ENCODE results near the gene SKA3.
"Not testable (repeated sequence)": the region's sequence is repeated elsewhere in the genome, so short reads cannot be mapped to it uniquely, and the experiment has no call there.

The SKA3 gene

GRCh38 chr13:21194756-21195155, 18.4 kb upstream of the SKA3 start:
- not testable (repeated sequence) for H3K4me3 Mint-ChIP-seq; H3K27ac Mint-ChIP-seq; H3K4me1 Mint-ChIP-seq (ENCODE audit: low read depth); H3K36me3 Mint-ChIP-seq (ENCODE audit: low read depth); H3K27me3 Mint-ChIP-seq; H3K9me3 Mint-ChIP-seq

DNA sequence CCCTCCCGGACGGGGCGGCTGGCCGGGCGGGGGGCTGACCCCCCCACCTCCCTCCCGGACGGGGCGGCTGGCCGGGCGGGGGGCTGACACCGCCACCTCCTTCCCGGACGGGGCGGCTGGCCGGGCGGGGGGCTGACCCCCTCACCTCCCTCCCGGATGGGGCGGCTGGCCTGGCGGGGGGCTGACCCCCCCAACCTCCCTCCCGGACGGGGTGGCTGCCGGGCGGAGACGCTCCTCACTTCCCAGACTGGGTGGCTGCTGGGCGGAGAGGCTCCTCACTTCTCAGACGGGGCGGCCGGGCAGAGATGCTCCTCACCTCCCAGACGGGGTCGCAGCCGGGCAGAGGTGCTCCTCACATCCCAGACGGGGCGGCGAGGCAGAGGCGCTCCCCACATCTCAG, 10.1 kb upstream of the SKA3 start:
- not testable (repeated sequence) for H3K27me3 Mint-ChIP-seq; H3K36me3 Mint-ChIP-seq (ENCODE audit: low read depth); H3K9me3 Mint-ChIP-seq; H3K27ac Mint-ChIP-seq; H3K4me1 Mint-ChIP-seq (ENCODE audit: low read depth); H3K4me3 Mint-ChIP-seq

DNA sequence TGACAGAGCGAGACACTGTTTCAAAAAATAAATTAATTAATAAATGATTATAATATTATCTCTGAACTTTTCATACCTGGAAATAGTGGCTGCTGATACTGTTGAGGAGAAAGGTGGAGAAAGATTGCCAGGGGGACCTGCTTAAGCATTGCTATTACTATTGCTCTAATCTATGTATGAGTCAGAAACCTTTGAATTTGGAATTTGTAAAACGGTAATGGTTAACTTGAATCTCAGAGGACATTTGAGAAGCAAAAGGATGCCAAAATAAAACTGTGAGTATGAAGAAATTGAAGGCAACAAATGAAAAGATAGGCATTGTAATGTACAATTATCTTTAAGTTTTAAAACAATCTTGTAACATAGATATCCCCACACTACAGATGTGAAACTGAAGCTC, 5.3 kb upstream of the SKA3 start:
- H3K36me3 Mint-ChIP-seq (ENCODE audit: low read depth): peaks cover 15% of the 10 kb centered on the region
- no peaks in the 10 kb centered on the region for H3K9me3 Mint-ChIP-seq
- H3K27me3 Mint-ChIP-seq: no peaks in the 10 kb centered on the region

DNA sequence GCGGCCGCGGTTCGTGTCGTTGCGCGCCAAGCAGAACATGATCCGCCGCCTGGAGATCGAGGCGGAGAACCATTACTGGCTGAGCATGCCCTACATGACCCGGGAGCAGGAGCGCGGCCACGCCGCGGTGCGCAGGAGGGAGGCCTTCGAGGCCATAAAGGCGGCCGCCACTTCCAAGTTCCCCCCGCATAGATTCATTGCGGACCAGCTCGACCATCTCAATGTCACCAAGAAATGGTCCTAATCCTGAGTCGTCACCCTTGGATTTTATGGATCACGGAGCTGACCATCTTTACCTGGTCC, 581 bp upstream of the SKA3 start:
- H3K27ac Mint-ChIP-seq: peak overlapping the region; percentile 98
- H3K4me3 Mint-ChIP-seq: peak overlapping the region; percentile 98
- no peaks in the 10 kb centered on the region for H3K9me3 Mint-ChIP-seq
- H3K36me3 Mint-ChIP-seq (ENCODE audit: low read depth): peaks cover 28% of the 10 kb centered on the region
- H3K4me1 Mint-ChIP-seq (ENCODE audit: low read depth): peaks cover 25% of the 10 kb centered on the region
- H3K27me3 Mint-ChIP-seq: no peaks in the 10 kb centered on the region

More for the DNA sequence above, 5.3 kb upstream of the SKA3 start:
- Mint-ChIP-seq H3K27ac (no peak overlapping the region), H3K4me1 (ENCODE audit: low read depth) (peaks cover 19% of the 10 kb centered on the region), H3K4me3 (no peak overlapping the region)

- H3K9me3 Mint-ChIP-seq: no peaks in the 10 kb centered on the region
- peak overlapping the region; percentile 98 for H3K4me3 Mint-ChIP-seq
- no peaks in the 10 kb centered on the region for H3K27me3 Mint-ChIP-seq
- peak overlapping the region; percentile 98 for H3K27ac Mint-ChIP-seq
- H3K36me3 Mint-ChIP-seq (ENCODE audit: low read depth): peaks cover 32% of the 10 kb centered on the region
- peaks cover 25% of the 10 kb centered on the region for H3K4me1 Mint-ChIP-seq (ENCODE audit: low read depth)
These were observed 617 bp downstream of the SKA3 start for GRCh38 chr13:21175656-21176214.

- H3K9me3 Mint-ChIP-seq, H3K27ac Mint-ChIP-seq: not testable (repeated sequence)
- H3K36me3 Mint-ChIP-seq (ENCODE audit: low read depth): peaks cover 42% of the 10 kb centered on the region
These were observed 2.6 kb downstream of the SKA3 start for GRCh38 chr13:21173767-21174166.

GRCh38 chr13:21171420-21171819, 4.9 kb downstream of the SKA3 start:
- Mint-ChIP-seq H3K4me1 (ENCODE audit: low read depth) (peaks cover 6% of the 10 kb centered on the region), H3K9me3 (no peaks in the 10 kb centered on the region), H3K36me3 (ENCODE audit: low read depth) (peaks cover 37% of the 10 kb centered on the region), H3K27ac (no peak overlapping the region), H3K27me3 (no peaks in the 10 kb centered on the region), H3K4me3 (no peak overlapping the region)

More at GRCh38 chr13:21173767-21174166, 2.6 kb downstream of the SKA3 start:
- peaks cover 22% of the 10 kb centered on the region for H3K4me1 Mint-ChIP-seq (ENCODE audit: low read depth)
- not testable (repeated sequence) for H3K27me3 Mint-ChIP-seq, H3K4me3 Mint-ChIP-seq

GRCh38 chr13:21165606-21166005, 10.7 kb downstream of the SKA3 start:
- not testable (repeated sequence) for H3K4me1 Mint-ChIP-seq (ENCODE audit: low read depth); H3K9me3 Mint-ChIP-seq; H3K27ac Mint-ChIP-seq; H3K27me3 Mint-ChIP-seq; H3K4me3 Mint-ChIP-seq
- peaks cover 40% of the 10 kb centered on the region for H3K36me3 Mint-ChIP-seq (ENCODE audit: low read depth)

- peaks cover 46% of the 10 kb centered on the region for H3K36me3 Mint-ChIP-seq (ENCODE audit: low read depth)
- no peaks in the 10 kb centered on the region for H3K9me3 Mint-ChIP-seq
- H3K27ac Mint-ChIP-seq: no peak overlapping the region
- H3K4me3 Mint-ChIP-seq: no peak overlapping the region
- no peaks in the 10 kb centered on the region for H3K27me3 Mint-ChIP-seq
- H3K4me1 Mint-ChIP-seq (ENCODE audit: low read depth): no peaks in the 10 kb centered on the region
These were observed 11.7 kb downstream of the SKA3 start for GRCh38 chr13:21164631-21165030.

DNA sequence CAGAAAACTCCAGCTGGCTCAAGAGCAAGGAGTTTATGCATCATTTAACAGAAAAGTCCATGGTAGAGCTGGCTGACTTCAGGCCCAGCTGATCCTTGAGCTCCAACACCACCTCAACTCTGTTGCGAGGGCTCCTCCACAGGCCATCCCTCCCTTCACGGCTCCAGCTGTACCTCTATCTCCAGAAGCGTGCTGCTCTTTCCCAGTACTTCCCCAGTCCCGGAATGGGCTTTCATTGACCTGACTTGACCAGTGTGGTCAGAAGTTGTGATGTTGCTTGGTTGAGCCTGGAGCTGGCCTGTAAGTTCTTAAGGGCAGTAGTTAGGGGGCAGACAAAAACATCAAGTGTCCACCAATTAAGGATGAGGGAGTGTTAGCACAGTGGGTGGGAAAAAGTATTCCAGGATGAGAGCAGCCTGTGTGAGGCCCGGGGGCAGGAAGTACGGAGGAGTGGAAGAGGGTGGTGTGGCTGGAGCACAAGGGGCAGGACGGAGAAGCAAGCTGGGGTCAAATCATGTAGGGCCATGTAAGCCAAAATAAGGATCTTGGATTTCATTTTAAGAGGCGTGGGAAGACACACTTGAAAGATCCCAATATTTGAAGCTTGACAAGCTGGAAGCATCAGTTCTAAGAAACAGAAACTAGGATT, 24.0 kb downstream of the SKA3 start:
- H3K9me3 Mint-ChIP-seq: no peaks in the 10 kb centered on the region
- H3K27ac Mint-ChIP-seq: no peak overlapping the region
- no peaks in the 10 kb centered on the region for H3K27me3 Mint-ChIP-seq
- peaks cover 30% of the 10 kb centered on the region for H3K36me3 Mint-ChIP-seq (ENCODE audit: low read depth)
- no peak overlapping the region for H3K4me3 Mint-ChIP-seq
- H3K4me1 Mint-ChIP-seq (ENCODE audit: low read depth): peaks cover 18% of the 10 kb centered on the region

- Mint-ChIP-seq H3K27ac (no peak overlapping the region), H3K9me3 (no peaks in the 10 kb centered on the region), H3K4me1 (ENCODE audit: low read depth) (peaks cover 18% of the 10 kb centered on the region), H3K36me3 (ENCODE audit: low read depth) (peaks cover 40% of the 10 kb centered on the region), H3K27me3 (no peaks in the 10 kb centered on the region), H3K4me3 (no peak overlapping the region)
These were observed 26.3 kb downstream of the SKA3 start for GRCh38 chr13:21150013-21150412.

DNA sequence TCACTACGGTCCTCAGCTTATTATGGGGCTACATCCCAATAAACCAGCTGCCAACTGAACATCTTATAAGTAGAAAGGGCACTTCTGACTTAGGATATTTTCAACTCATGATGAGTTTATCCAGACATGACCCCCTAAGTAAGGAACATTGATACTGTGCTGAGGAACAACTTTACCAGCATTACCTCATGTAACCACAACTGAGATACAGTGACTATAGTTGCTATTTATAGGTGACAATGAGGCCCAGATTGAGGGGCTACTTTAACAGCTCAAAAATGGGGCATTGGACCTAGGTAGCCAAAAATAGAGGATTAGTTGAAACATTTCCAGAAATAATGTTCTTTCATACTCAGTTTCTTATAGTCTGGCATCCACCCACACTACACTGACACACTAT, 26.8 kb downstream of the SKA3 start:
- Mint-ChIP-seq H3K27ac (no peak overlapping the region), H3K27me3 (no peaks in the 10 kb centered on the region), H3K4me3 (no peak overlapping the region), H3K4me1 (ENCODE audit: low read depth) (peaks cover 18% of the 10 kb centered on the region), H3K36me3 (ENCODE audit: low read depth) (peaks cover 40% of the 10 kb centered on the region), H3K9me3 (no peaks in the 10 kb centered on the region)

DNA sequence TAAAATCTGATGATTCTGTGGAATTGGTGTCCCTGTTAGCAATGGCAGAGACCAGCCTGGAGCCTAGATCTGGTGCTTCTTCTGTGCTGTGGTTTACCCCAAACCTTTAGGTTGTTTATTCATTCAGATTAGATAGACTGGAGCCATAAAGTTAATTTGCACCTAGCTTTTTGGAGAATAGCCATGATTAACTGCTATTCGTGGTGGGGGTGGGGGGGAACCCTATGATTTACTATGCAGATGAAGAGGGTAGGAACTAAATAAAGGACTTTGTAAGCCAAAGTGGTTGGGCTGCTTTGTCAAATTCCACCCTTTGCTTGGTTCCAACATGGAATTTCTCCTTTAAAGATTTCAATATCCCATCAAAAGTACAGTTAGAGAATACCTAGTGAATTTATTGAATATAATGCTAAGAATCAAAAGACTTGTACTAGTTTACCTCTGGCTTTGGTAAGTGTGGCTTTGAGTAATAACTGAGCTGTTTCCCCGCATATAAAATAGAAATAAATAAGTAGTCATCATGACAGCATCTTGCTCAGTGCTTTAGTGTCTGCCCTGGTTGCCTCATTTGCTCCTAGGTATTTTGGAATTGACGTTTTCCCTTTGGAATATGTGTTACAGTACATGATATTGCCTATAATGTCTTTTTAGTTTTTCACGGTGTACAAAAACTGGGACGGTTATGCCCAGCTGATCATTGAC, 27.6 kb downstream of the SKA3 start:
- peaks cover 38% of the 10 kb centered on the region for H3K36me3 Mint-ChIP-seq (ENCODE audit: low read depth)
- H3K4me3 Mint-ChIP-seq: no peak overlapping the region
- peak overlapping the region; percentile 78 for H3K27ac Mint-ChIP-seq
- no peaks in the 10 kb centered on the region for H3K27me3 Mint-ChIP-seq
- no peaks in the 10 kb centered on the region for H3K9me3 Mint-ChIP-seq
- H3K4me1 Mint-ChIP-seq (ENCODE audit: low read depth): peaks cover 22% of the 10 kb centered on the region

DNA sequence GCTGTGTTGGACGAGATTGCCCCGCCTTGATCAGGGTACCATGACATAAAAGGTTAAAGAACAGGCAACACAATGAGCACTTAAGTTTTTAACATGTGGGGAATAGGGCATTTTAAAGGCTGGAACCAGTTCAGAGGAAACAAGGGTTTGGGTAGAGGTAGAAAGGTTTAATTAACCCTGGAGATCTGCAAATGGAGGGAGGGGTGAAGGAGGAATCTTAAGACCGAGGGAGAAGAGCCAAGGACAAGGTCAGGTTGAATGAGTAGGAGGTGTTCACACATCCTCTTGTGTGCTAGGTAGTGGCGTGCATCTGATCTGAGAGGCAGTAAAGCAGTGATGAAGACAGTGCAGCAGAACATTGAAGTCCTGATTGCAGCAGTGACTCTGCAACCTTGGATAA, 28.5 kb downstream of the SKA3 start:
- H3K9me3 Mint-ChIP-seq: no peaks in the 10 kb centered on the region
- no peak overlapping the region for H3K27ac Mint-ChIP-seq

GRCh38 chr13:21142766-21143165, 33.6 kb downstream of the SKA3 start:
- Mint-ChIP-seq H3K36me3 (ENCODE audit: low read depth) (peaks cover 53% of the 10 kb centered on the region), H3K4me1 (ENCODE audit: low read depth) (peaks cover 34% of the 10 kb centered on the region), H3K9me3 (no peaks in the 10 kb centered on the region), H3K4me3 (peak overlapping the region; percentile 76), H3K27ac (peak overlapping the region; percentile 74), H3K27me3 (no peaks in the 10 kb centered on the region)

More for the DNA sequence above, 28.5 kb downstream of the SKA3 start:
- Mint-ChIP-seq H3K36me3 (ENCODE audit: low read depth) (peaks cover 46% of the 10 kb centered on the region), H3K27me3 (no peaks in the 10 kb centered on the region), H3K4me3 (no peak overlapping the region), H3K4me1 (ENCODE audit: low read depth) (peaks cover 31% of the 10 kb centered on the region)

DNA sequence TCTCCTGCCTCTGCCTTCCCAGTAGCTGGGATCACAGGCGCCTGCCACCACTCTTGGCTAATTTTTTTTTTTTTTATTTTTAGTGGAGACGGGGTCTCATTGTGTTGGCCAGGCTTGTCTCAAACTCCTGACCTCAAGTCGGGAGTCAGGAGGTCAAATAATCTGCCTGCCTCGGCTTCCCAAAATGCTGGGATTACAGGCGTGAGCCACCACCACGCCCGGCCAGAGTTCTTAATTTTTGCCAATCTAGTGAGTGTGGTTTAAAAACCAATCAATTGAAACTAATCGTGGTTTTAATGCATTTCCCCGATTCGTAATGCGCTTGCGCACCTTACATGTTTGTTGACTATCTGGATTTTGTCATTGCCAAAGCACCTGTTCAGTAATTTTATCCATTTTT, 37.0 kb downstream of the SKA3 start:
- peak overlapping the region; percentile 100 for H3K4me3 Mint-ChIP-seq
- H3K4me1 Mint-ChIP-seq (ENCODE audit: low read depth): peaks cover 34% of the 10 kb centered on the region
- H3K36me3 Mint-ChIP-seq (ENCODE audit: low read depth): peaks cover 27% of the 10 kb centered on the region
- peaks cover 4% of the 10 kb centered on the region for H3K27me3 Mint-ChIP-seq
- H3K9me3 Mint-ChIP-seq: no peaks in the 10 kb centered on the region
- peak overlapping the region; percentile 100 for H3K27ac Mint-ChIP-seq
